Endothelial cell of umbilical vein (primary cell): ENCODE results near the gene METTL26. TPM values are rescaled to one million over a fixed set of nuclear protein-coding genes. Genes with fewer than 3 reads are reported as not detected.
"Not testable (repeated sequence)": the region's sequence is repeated elsewhere in the genome, so short reads cannot be mapped to it uniquely, and the experiment has no call there.

Experiments used
- BruUV-seq: library from RNA; stranded (reverse); fragments of 400-500 nt; replicated peaks from 2 replicates; lab custom pipeline; 2021; lab: Mats Ljungman, UMichigan
- CTCF ChIA-PET: fragments of 300-600, 350-600 bp; sonication (Branson Sonifier 250); formaldehyde crosslinking; loops from one replicate; lab custom pipeline; 2021; ENCODE audit warnings: antibody characterized with exemption, inconsistent platforms; lab: Charles Lee
- POLR2A ChIA-PET: fragments of 300-600, 350-600 bp; sonication (Branson Sonifier 250); formaldehyde crosslinking; loops from one replicate; lab custom pipeline; 2021; ENCODE audit warnings: antibody characterized with exemption, inconsistent platforms; lab: Charles Lee
- DNase-seq: peaks from one replicate; pipeline ENCODE4 v3.0.0-alpha.2; 2011; ENCODE audit warnings: low read depth, low spot score
- FAIRE-seq: peaks from 2 replicates; lab custom pipeline; 2011; peaks lifted over from hg19 to GRCh38; lab: Jason Lieb, UNC
- H2AFZ ChIP-seq: 2 replicates; pipeline ENCODE4 v1.6.0; 2012; ENCODE audit warnings: low read depth, low read length, control low read depth, inconsistent platforms
- H3K27ac ChIP-seq: 2 replicates; pipeline ENCODE4 v1.5.1; 2011; ENCODE audit warnings: low read depth, mild to moderate bottlenecking, control low read depth, low read length, moderate library complexity; ENCODE audit not compliant: insufficient read depth
- H3K27me3 ChIP-seq, 2 experiments: 2 replicates each; pipeline versions ENCODE4 v1.6.0 to v1.6.1; 2011; ENCODE audit warnings: low read length in 2 of 2, mixed read lengths in 1 of 2; ENCODE audit not compliant: control insufficient read depth in 2 of 2, insufficient read depth in 2 of 2
- H3K36me3 ChIP-seq, 2 experiments: 2 replicates in 1 of 2; 3 replicates in 1 of 2; pipeline ENCODE4 v1.5.1; 2011; ENCODE audit warnings: low read length in 2 of 2, mild to moderate bottlenecking in 1 of 2, moderate library complexity in 1 of 2; ENCODE audit not compliant: control insufficient read depth in 2 of 2, insufficient read depth in 2 of 2; ENCODE audit errors: extremely low read depth in 1 of 2
- H3K4me1 ChIP-seq: 3 replicates; pipeline ENCODE4 v1.5.1; 2011; ENCODE audit warnings: mild to moderate bottlenecking, low read length; ENCODE audit not compliant: control insufficient read depth, insufficient read depth; ENCODE audit errors: extremely low read depth
- H3K4me2 ChIP-seq: 2 replicates; pipeline ENCODE4 v1.6.1; 2011; ENCODE audit warnings: low read length, control low read depth, mixed read lengths; ENCODE audit not compliant: insufficient read depth
- H3K4me3 ChIP-seq, 3 experiments: fragments of 200-600 bp in 1 of 3; sonication (generic), shearing (Covaris generic) in 1 of 3; replicated peaks in 1 of 3; 2 replicates each; pipeline ENCODE4 v1.5.1; 2011 to 2016; ENCODE audit warnings: control low read depth in 3 of 3, low read length in 3 of 3, mild to moderate bottlenecking in 2 of 3, inconsistent platforms in 1 of 3, low read depth in 1 of 3, moderate library complexity in 1 of 3; ENCODE audit not compliant: insufficient read depth in 1 of 3
- H3K79me2 ChIP-seq: 2 replicates; pipeline ENCODE4 v1.6.0; 2012; ENCODE audit warnings: low read length, inconsistent platforms; ENCODE audit not compliant: control insufficient read depth, insufficient read depth
- H3K9ac ChIP-seq: replicated peaks from 2 replicates; pipeline ENCODE3; 2011; ENCODE audit warnings: low read length, control low read depth; ENCODE audit not compliant: insufficient read depth; ENCODE audit errors: extremely low read depth
- H3K9me1 ChIP-seq: replicated peaks from 3 replicates; pipeline ENCODE4 v1.6.0; 2011; ENCODE audit warnings: mild to moderate bottlenecking, low read length; ENCODE audit not compliant: control insufficient read depth, insufficient read depth; ENCODE audit errors: extremely low read depth
- H3K9me3 ChIP-seq: replicated peaks from 2 replicates; pipeline ENCODE4 v1.5.1; 2012; ENCODE audit warnings: low read length, inconsistent platforms; ENCODE audit not compliant: control insufficient read depth, insufficient read depth
- H4K20me1 ChIP-seq: replicated peaks from 2 replicates; pipeline ENCODE3; 2011; ENCODE audit warnings: mild to moderate bottlenecking, low read length; ENCODE audit not compliant: control insufficient read depth, insufficient read depth; ENCODE audit errors: extremely low read depth
- CTCF ChIP-seq, 2 donors: IDR thresholded peaks; 1 replicate in 1 of 2; 2 replicates in 1 of 2; pipeline ENCODE4 v1.5.1; 2011; ENCODE audit warnings: low read length in 2 of 2, mild to moderate bottlenecking in 2 of 2, moderate library complexity in 2 of 2, control low read depth in 1 of 2, inconsistent platforms in 1 of 2, low read depth in 1 of 2; ENCODE audit not compliant: insufficient read depth in 1 of 2; ENCODE audit errors: extremely low read depth in 1 of 2
- EZH2 ChIP-seq: IDR thresholded peaks from 2 replicates; pipeline ENCODE4 v1.6.1; 2012; ENCODE audit warnings: borderline replicate concordance, low read depth, mild to moderate bottlenecking, moderate library complexity, low read length, inconsistent platforms; ENCODE audit not compliant: severe bottlenecking
- FOS ChIP-seq: IDR thresholded peaks from 2 replicates; pipeline ENCODE4 v1.6.1; 2011; ENCODE audit warnings: mild to moderate bottlenecking, low read length, moderate library complexity, borderline replicate concordance; ENCODE audit not compliant: insufficient read depth
- GATA2 ChIP-seq: IDR thresholded peaks from 2 replicates; pipeline ENCODE4 v1.7.0; 2011; ENCODE audit warnings: low read depth, mild to moderate bottlenecking, moderate library complexity, mixed read lengths, low read length; ENCODE audit not compliant: insufficient read length, insufficient read depth
- JUN ChIP-seq: IDR thresholded peaks from 2 replicates; pipeline ENCODE4 v1.6.1; 2011; ENCODE audit warnings: borderline replicate concordance, low read depth; ENCODE audit not compliant: insufficient read length, insufficient read depth
- MAX ChIP-seq: IDR thresholded peaks from 2 replicates; pipeline ENCODE4 v1.6.1; 2011; ENCODE audit not compliant: insufficient read depth, insufficient read length
- MYC ChIP-seq: IDR thresholded peaks from one replicate; pipeline ENCODE4 v1.6.1; 2011; ENCODE audit warnings: mild to moderate bottlenecking, low read depth, low read length
- POLR2A ChIP-seq: IDR thresholded peaks from 2 replicates; pipeline ENCODE4 v1.6.1; 2012; ENCODE audit warnings: low read depth, mild to moderate bottlenecking, control low read depth, low read length
- POLR2AphosphoS5 ChIP-seq: IDR thresholded peaks from 2 replicates; pipeline ENCODE4 v1.6.1; 2012; ENCODE audit warnings: low read depth, mild to moderate bottlenecking, control low read depth, low read length, moderate library complexity; ENCODE audit not compliant: insufficient read depth
- dilution Hi-C: fragments of 300-500 bp; cut with MboI; formaldehyde crosslinking; loops from one replicate; pipeline ENCODE4 v1.15.0; 2019; ENCODE audit warnings: low sequenced_read_pairs; ENCODE audit not compliant: extremely low pct_ligation_motif_present
- intact Hi-C: fragments of 100-400 bp; cut with micrococcal nuclease; formaldehyde crosslinking; loops from one replicate; pipeline ENCODE4 v1.10.0; 2022
- polyA plus RNA-seq, 4 experiments: library from polyadenylated mRNA; depleted of rRNA in 3 of 4; stranded (reverse) in 3 of 4; unstranded in 1 of 4; fragments of >200 nt; gene quantifications; 2 replicates each; pipeline versions ENCODE4 v1.2.1 to v1.2.3, GENCODE V29; 2011 to 2012; ENCODE audit warnings: missing spikeins in 1 of 4
- total RNA-seq: library from RNA; stranded (reverse); gene quantifications from 2 replicates; pipeline ENCODE4 v1.2.3, GENCODE V29; 2021

The METTL26 gene
- total and polyA plus RNA-seq, 2 donors (not counting 3 experiments of a cell fraction or from before 2014, with no cell fraction given) = 114 to 138 TPM

- H3K9me1 ChIP-seq, H3K4me1 ChIP-seq, dilution Hi-C loops, intact Hi-C loops, H3K79me2 ChIP-seq, H3K9ac ChIP-seq, H3K36me3 ChIP-seq, H3K4me2 ChIP-seq, H4K20me1 ChIP-seq, DNase-seq, H2AFZ ChIP-seq, H3K4me3 ChIP-seq, BruUV-seq, H3K9me3 ChIP-seq, H3K27me3 ChIP-seq, FAIRE-seq, H3K27ac ChIP-seq: not testable (repeated sequence)
- ChIA-PET POLR2A (interaction anchor here (0.6 kb wide), 1 partner anchor 21 kb away, joined by 4 read pairs; no protein-coding TSS in a partner anchor), CTCF (interaction anchor here (2.2 kb wide), 1 partner anchor 12 kb away, joined by 9 read pairs; no protein-coding TSS in a partner anchor)
Observed at GRCh38 chr16:597655-598054, 38.5 kb downstream of the METTL26 start.

- intact Hi-C loops (no loop called here), dilution Hi-C loops (no loop called here)
- CTCF ChIA-PET = no interaction called here
- Histone ChIP-seq H2AFZ (no peak overlapping the region), H3K9ac (no peak overlapping the region), H3K27ac (no peak overlapping the region), H3K27me3 (no peaks in the 10 kb centered on the region), H3K9me1 (no peaks in the 10 kb centered on the region), H3K4me3 (no peak overlapping the region), H3K4me2 (no peak overlapping the region), H3K36me3 (peaks cover 0 to 3% of the 10 kb centered on the region in 2 experiments), H3K79me2 (peaks cover 13% of the 10 kb centered on the region), H4K20me1 (no peaks in the 10 kb centered on the region), H3K4me1 (no peaks in the 10 kb centered on the region), H3K9me3 (no peaks in the 10 kb centered on the region)
- FAIRE-seq = no peak
- BruUV-seq = no TSS peak
- TF ChIP-seq POLR2A = no peak
- TF ChIP-seq MYC = no peak
- no peak for TF ChIP-seq MAX
- TF ChIP-seq CTCF (IDR thresholded peaks at IDR 0.05; ENCODE audit: extremely low read depth in 1 of 2, insufficient read depth in 1 of 2, low read depth in 1 of 2, low read length in 2 of 2) = no peak
- TF ChIP-seq EZH2 = no peak
- no peak for TF ChIP-seq POLR2AphosphoS5
- no peak for TF ChIP-seq JUN
- no peak for TF ChIP-seq FOS
- TF ChIP-seq GATA2 = no peak
- no peak for DNase-seq
- POLR2A ChIA-PET = no interaction called here
Observed at GRCh38 chr16:596736-597060, 39.4 kb downstream of the METTL26 start.
